HEK293 (cell line): ENCODE results near the gene NCOA3.

Experiments
- GFI1B ChIP-seq: fragments of 450-650 bp; formaldehyde crosslinking; IDR thresholded peaks from 2 replicates; pipeline ENCODE4 v1.5.1; 2016; ENCODE audit warnings: missing biosample characterization, missing genetic modification characterization
- GLI2 ChIP-seq: fragments of 450-650 bp; formaldehyde crosslinking; IDR thresholded peaks from 2 replicates; pipeline ENCODE4; 2017; ENCODE audit warnings: missing biosample characterization, missing genetic modification characterization, low read depth, borderline replicate concordance
- KLF10 ChIP-seq: fragments of 450-650 bp; IDR thresholded peaks from 2 replicates; pipeline ENCODE4 v1.5.1; 2018; ENCODE audit warnings: missing biosample characterization, mild to moderate bottlenecking, missing genetic modification characterization
- KLF7 ChIP-seq: fragments of 450-650 bp; formaldehyde crosslinking; IDR thresholded peaks from 2 replicates; pipeline ENCODE4 v1.5.1; 2016; ENCODE audit warnings: missing biosample characterization, missing genetic modification characterization, borderline replicate concordance
- PRDM1 ChIP-seq: fragments of 450-650 bp; formaldehyde crosslinking; IDR thresholded peaks from 2 replicates; pipeline ENCODE4; 2016; ENCODE audit warnings: missing biosample characterization, missing genetic modification characterization
- PRDM2 ChIP-seq: fragments of 450-650 bp; formaldehyde crosslinking; IDR thresholded peaks from 2 replicates; pipeline ENCODE4 v1.5.1; 2016; ENCODE audit warnings: missing biosample characterization, missing genetic modification characterization, borderline replicate concordance
- ZBTB44 ChIP-seq: fragments of 450-650 bp; IDR thresholded peaks from 2 replicates; pipeline ENCODE4 v1.5.1; 2018; ENCODE audit warnings: missing biosample characterization, mild to moderate bottlenecking, missing genetic modification characterization
- ZEB2 ChIP-seq: fragments of 450-650 bp; formaldehyde crosslinking; IDR thresholded peaks from 2 replicates; pipeline ENCODE4 v1.5.1; 2016; ENCODE audit warnings: missing biosample characterization, missing genetic modification characterization
- ZFHX2 ChIP-seq: fragments of 450-650 bp; formaldehyde crosslinking; conservative IDR thresholded peaks from 2 replicates; pipeline ENCODE4 v1.5.1; 2016; ENCODE audit warnings: missing biosample characterization, missing genetic modification characterization
- ZFP37 ChIP-seq: fragments of 450-650 bp; formaldehyde crosslinking; IDR thresholded peaks from 2 replicates; pipeline ENCODE4 v1.5.1; 2016; ENCODE audit warnings: missing biosample characterization, missing genetic modification characterization
- ZIC2 ChIP-seq: fragments of 450-650 bp; formaldehyde crosslinking; IDR thresholded peaks from 2 replicates; pipeline ENCODE4 v1.5.1; 2016; ENCODE audit warnings: missing biosample characterization, missing genetic modification characterization
- ZNF121 ChIP-seq: fragments of 450-650 bp; formaldehyde crosslinking; IDR thresholded peaks from 2 replicates; pipeline ENCODE4 v1.5.1; 2016; ENCODE audit warnings: missing biosample characterization, missing genetic modification characterization
- ZNF169 ChIP-seq: fragments of 450-650 bp; formaldehyde crosslinking; IDR thresholded peaks from 2 replicates; pipeline ENCODE4 v1.5.1; 2016; ENCODE audit warnings: missing biosample characterization, missing genetic modification characterization
- ZNF18 ChIP-seq: fragments of 450-650 bp; formaldehyde crosslinking; IDR thresholded peaks from 2 replicates; pipeline ENCODE4 v1.5.1; 2016; ENCODE audit warnings: missing biosample characterization, missing genetic modification characterization
- ZNF26 ChIP-seq: fragments of 450-650 bp; formaldehyde crosslinking; IDR thresholded peaks from 2 replicates; pipeline ENCODE4 v1.5.1; 2016; ENCODE audit warnings: missing biosample characterization, missing genetic modification characterization
- ZNF274 ChIP-seq, 2 experiments: fragments of 200-500 bp in 1 of 2; fragments of 450-650 bp in 1 of 2; sonication (Bioruptor generic) in 1 of 2; formaldehyde crosslinking in 1 of 2; IDR thresholded peaks; 2 replicates each; pipeline versions ENCODE4 v1.5.1 to v1.6.1; 2014 to 2016; ENCODE audit warnings: borderline replicate concordance in 1 of 2, inconsistent platforms in 1 of 2, low read length in 1 of 2, missing biosample characterization in 1 of 2, missing genetic modification characterization in 1 of 2
- ZNF302 ChIP-seq: fragments of 450-650 bp; formaldehyde crosslinking; IDR thresholded peaks from 2 replicates; pipeline ENCODE4 v1.5.1; 2016; ENCODE audit warnings: missing biosample characterization, missing genetic modification characterization, low read depth
- ZNF366 ChIP-seq: fragments of 450-650 bp; formaldehyde crosslinking; conservative IDR thresholded peaks from 2 replicates; pipeline ENCODE4 v1.5.1; 2016; ENCODE audit warnings: missing biosample characterization, missing genetic modification characterization
- ZNF391 ChIP-seq: fragments of 450-650 bp; formaldehyde crosslinking; IDR thresholded peaks from 2 replicates; pipeline ENCODE4 v1.5.1; 2016; ENCODE audit warnings: low read depth, missing biosample characterization, missing genetic modification characterization, borderline replicate concordance
- ZNF513 ChIP-seq: fragments of 450-650 bp; IDR thresholded peaks from 2 replicates; pipeline ENCODE4 v1.5.1; 2018; ENCODE audit warnings: missing biosample characterization, missing genetic modification characterization
- ZNF549 ChIP-seq: fragments of 450-650 bp; IDR thresholded peaks from 2 replicates; pipeline ENCODE4 v1.5.1; 2018; ENCODE audit warnings: missing biosample characterization, missing genetic modification characterization, mild to moderate bottlenecking, inconsistent platforms, moderate library complexity
- ZNF558 ChIP-seq: fragments of 450-650 bp; formaldehyde crosslinking; IDR thresholded peaks from 2 replicates; pipeline ENCODE4 v1.5.1; 2016; ENCODE audit warnings: missing biosample characterization, missing genetic modification characterization
- ZNF596 ChIP-seq: fragments of 450-650 bp; IDR thresholded peaks from 2 replicates; pipeline ENCODE4 v1.5.0; 2018; ENCODE audit warnings: missing biosample characterization, mild to moderate bottlenecking, missing genetic modification characterization, moderate library complexity
- ZNF747 ChIP-seq: fragments of 450-650 bp; formaldehyde crosslinking; IDR thresholded peaks from 2 replicates; pipeline ENCODE4 v1.5.1; 2016; ENCODE audit warnings: missing biosample characterization, missing genetic modification characterization
- TF ChIP-seq, protein P1 (sequence below): fragments of 450-650 bp; formaldehyde crosslinking; IDR thresholded peaks from 2 replicates; pipeline ENCODE4 v1.5.1; 2016; ENCODE audit warnings: missing biosample characterization, missing genetic modification characterization

The NCOA3 gene

GRCh38 chr20:47501482-47502270 lies at the start of gene NCOA3 (continued):
- TF ChIP-seq GFI1B (0 out of 2 replicates have a peak, but pooled peaks have one; percentile 14), KLF7 (tag by site-specific recombination) (peak; percentile 100), ZNF366 (tag by site-specific recombination) (no peak), PRDM1 (0 out of 2 replicates have a peak, but pooled peaks have one; percentile 12), ZNF121 (tag by site-specific recombination) (no peak), ZNF302 (tag by site-specific recombination) (no peak), ZNF169 (tag by site-specific recombination) (no peak), ZNF274 (IDR thresholded peaks at IDR 0.05; ENCODE audit: low read length) (no peak), ZNF274 (tag by site-specific recombination; IDR thresholded peaks at IDR 0.05; ENCODE audit: borderline replicate concordance) (no peak), ZNF391 (tag by site-specific recombination) (peak; percentile 63; the same call in 1 of the 2 replicates), ZNF513 (tag by site-specific recombination) (no peak), ZNF747 (tag by site-specific recombination) (no peak), ZNF549 (tag by site-specific recombination) (no peak), ZBTB44 (tag by site-specific recombination) (peak; percentile 34; the same call in 1 of the 2 replicates), ZIC2 (tag by site-specific recombination) (peak; percentile 33; the same call in 1 of the 2 replicates), GLI2 (tag by site-specific recombination) (no peak), ZFP37 (peak; percentile 88), ZNF596 (tag by site-specific recombination) (no peak; the same call in 1 of the 2 replicates), KLF10 (tag by site-specific recombination) (peak; percentile 85), ZFHX2 (peak; percentile 92), ZEB2 (tag by site-specific recombination) (peak; percentile 94), ZNF26 (tag by site-specific recombination) (no peak), ZNF18 (tag by site-specific recombination) (no peak), ZNF558 (tag by site-specific recombination) (no peak), PRDM2 (no peak)
- TF ChIP-seq, protein P1, sequence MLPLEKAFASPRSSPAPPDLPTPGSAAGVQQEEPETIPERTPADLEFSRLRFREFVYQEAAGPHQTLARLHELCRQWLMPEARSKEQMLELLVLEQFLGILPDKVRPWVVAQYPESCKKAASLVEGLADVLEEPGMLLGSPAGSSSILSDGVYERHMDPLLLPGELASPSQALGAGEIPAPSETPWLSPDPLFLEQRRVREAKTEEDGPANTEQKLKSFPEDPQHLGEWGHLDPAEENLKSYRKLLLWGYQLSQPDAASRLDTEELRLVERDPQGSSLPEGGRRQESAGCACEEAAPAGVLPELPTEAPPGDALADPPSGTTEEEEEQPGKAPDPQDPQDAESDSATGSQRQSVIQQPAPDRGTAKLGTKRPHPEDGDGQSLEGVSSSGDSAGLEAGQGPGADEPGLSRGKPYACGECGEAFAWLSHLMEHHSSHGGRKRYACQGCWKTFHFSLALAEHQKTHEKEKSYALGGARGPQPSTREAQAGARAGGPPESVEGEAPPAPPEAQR (tag by site-specific recombination): no peak
